Endothelial cell of umbilical vein (primary cell): ENCODE results near the gene SYNPO. TPM values are rescaled to one million over a fixed set of nuclear protein-coding genes. Genes with fewer than 3 reads are reported as not detected.

ENCODE experiments used
- BruUV-seq: library from RNA; stranded (reverse); fragments of 400-500 nt; replicated peaks from 2 replicates; lab custom pipeline; 2021; lab: Mats Ljungman, UMichigan
- CTCF ChIA-PET: fragments of 300-600, 350-600 bp; sonication (Branson Sonifier 250); formaldehyde crosslinking; loops from one replicate; lab custom pipeline; 2021; ENCODE audit warnings: antibody characterized with exemption, inconsistent platforms; lab: Charles Lee
- POLR2A ChIA-PET: fragments of 300-600, 350-600 bp; sonication (Branson Sonifier 250); formaldehyde crosslinking; loops from one replicate; lab custom pipeline; 2021; ENCODE audit warnings: antibody characterized with exemption, inconsistent platforms; lab: Charles Lee
- DNase-seq: peaks from one replicate; pipeline ENCODE4 v3.0.0-alpha.2; 2011; ENCODE audit warnings: low read depth, low spot score
- FAIRE-seq: peaks from 2 replicates; lab custom pipeline; 2011; peaks lifted over from hg19 to GRCh38; lab: Jason Lieb, UNC
- H2AFZ ChIP-seq: 2 replicates; pipeline ENCODE4 v1.6.0; 2012; ENCODE audit warnings: low read depth, low read length, control low read depth, inconsistent platforms
- H3K27ac ChIP-seq: 2 replicates; pipeline ENCODE4 v1.5.1; 2011; ENCODE audit warnings: low read depth, mild to moderate bottlenecking, control low read depth, low read length, moderate library complexity; ENCODE audit not compliant: insufficient read depth
- H3K27me3 ChIP-seq, 2 experiments: 2 replicates each; pipeline versions ENCODE4 v1.6.0 to v1.6.1; 2011; ENCODE audit warnings: low read length in 2 of 2, mixed read lengths in 1 of 2; ENCODE audit not compliant: control insufficient read depth in 2 of 2, insufficient read depth in 2 of 2
- H3K36me3 ChIP-seq, 2 experiments: 2 replicates in 1 of 2; 3 replicates in 1 of 2; pipeline ENCODE4 v1.5.1; 2011; ENCODE audit warnings: low read length in 2 of 2, mild to moderate bottlenecking in 1 of 2, moderate library complexity in 1 of 2; ENCODE audit not compliant: control insufficient read depth in 2 of 2, insufficient read depth in 2 of 2; ENCODE audit errors: extremely low read depth in 1 of 2
- H3K4me1 ChIP-seq: 3 replicates; pipeline ENCODE4 v1.5.1; 2011; ENCODE audit warnings: mild to moderate bottlenecking, low read length; ENCODE audit not compliant: control insufficient read depth, insufficient read depth; ENCODE audit errors: extremely low read depth
- H3K4me2 ChIP-seq: 2 replicates; pipeline ENCODE4 v1.6.1; 2011; ENCODE audit warnings: low read length, control low read depth, mixed read lengths; ENCODE audit not compliant: insufficient read depth
- H3K4me3 ChIP-seq, 3 experiments: fragments of 200-600 bp in 1 of 3; sonication (generic), shearing (Covaris generic) in 1 of 3; replicated peaks in 1 of 3; 2 replicates each; pipeline ENCODE4 v1.5.1; 2011 to 2016; ENCODE audit warnings: control low read depth in 3 of 3, low read length in 3 of 3, mild to moderate bottlenecking in 2 of 3, inconsistent platforms in 1 of 3, low read depth in 1 of 3, moderate library complexity in 1 of 3; ENCODE audit not compliant: insufficient read depth in 1 of 3
- H3K79me2 ChIP-seq: 2 replicates; pipeline ENCODE4 v1.6.0; 2012; ENCODE audit warnings: low read length, inconsistent platforms; ENCODE audit not compliant: control insufficient read depth, insufficient read depth
- H3K9ac ChIP-seq: replicated peaks from 2 replicates; pipeline ENCODE3; 2011; ENCODE audit warnings: low read length, control low read depth; ENCODE audit not compliant: insufficient read depth; ENCODE audit errors: extremely low read depth
- H3K9me1 ChIP-seq: replicated peaks from 3 replicates; pipeline ENCODE4 v1.6.0; 2011; ENCODE audit warnings: mild to moderate bottlenecking, low read length; ENCODE audit not compliant: control insufficient read depth, insufficient read depth; ENCODE audit errors: extremely low read depth
- H3K9me3 ChIP-seq: replicated peaks from 2 replicates; pipeline ENCODE4 v1.5.1; 2012; ENCODE audit warnings: low read length, inconsistent platforms; ENCODE audit not compliant: control insufficient read depth, insufficient read depth
- H4K20me1 ChIP-seq: replicated peaks from 2 replicates; pipeline ENCODE3; 2011; ENCODE audit warnings: mild to moderate bottlenecking, low read length; ENCODE audit not compliant: control insufficient read depth, insufficient read depth; ENCODE audit errors: extremely low read depth
- EZH2 ChIP-seq: IDR thresholded peaks from 2 replicates; pipeline ENCODE4 v1.6.1; 2012; ENCODE audit warnings: borderline replicate concordance, low read depth, mild to moderate bottlenecking, moderate library complexity, low read length, inconsistent platforms; ENCODE audit not compliant: severe bottlenecking
- FOS ChIP-seq: IDR thresholded peaks from 2 replicates; pipeline ENCODE4 v1.6.1; 2011; ENCODE audit warnings: mild to moderate bottlenecking, low read length, moderate library complexity, borderline replicate concordance; ENCODE audit not compliant: insufficient read depth
- GATA2 ChIP-seq: IDR thresholded peaks from 2 replicates; pipeline ENCODE4 v1.7.0; 2011; ENCODE audit warnings: low read depth, mild to moderate bottlenecking, moderate library complexity, mixed read lengths, low read length; ENCODE audit not compliant: insufficient read length, insufficient read depth
- MYC ChIP-seq: IDR thresholded peaks from one replicate; pipeline ENCODE4 v1.6.1; 2011; ENCODE audit warnings: mild to moderate bottlenecking, low read depth, low read length
- POLR2AphosphoS5 ChIP-seq: IDR thresholded peaks from 2 replicates; pipeline ENCODE4 v1.6.1; 2012; ENCODE audit warnings: low read depth, mild to moderate bottlenecking, control low read depth, low read length, moderate library complexity; ENCODE audit not compliant: insufficient read depth
- dilution Hi-C: fragments of 300-500 bp; cut with MboI; formaldehyde crosslinking; loops from one replicate; pipeline ENCODE4 v1.15.0; 2019; ENCODE audit warnings: low sequenced_read_pairs; ENCODE audit not compliant: extremely low pct_ligation_motif_present
- intact Hi-C: fragments of 100-400 bp; cut with micrococcal nuclease; formaldehyde crosslinking; loops from one replicate; pipeline ENCODE4 v1.10.0; 2022
- polyA plus RNA-seq, 4 experiments: library from polyadenylated mRNA; depleted of rRNA in 3 of 4; stranded (reverse) in 3 of 4; unstranded in 1 of 4; fragments of >200 nt; gene quantifications; 2 replicates each; pipeline versions ENCODE4 v1.2.1 to v1.2.3, GENCODE V29; 2011 to 2012; ENCODE audit warnings: missing spikeins in 1 of 4
- total RNA-seq: library from RNA; stranded (reverse); gene quantifications from 2 replicates; pipeline ENCODE4 v1.2.3, GENCODE V29; 2021
- TF ChIP-seq, protein P1 (sequence below): IDR thresholded peaks from 2 replicates; pipeline ENCODE4 v1.6.1; 2011; ENCODE audit not compliant: insufficient read depth, insufficient read length

Gene SYNPO
- total and polyA plus RNA-seq, 2 donors (not counting 3 experiments of a cell fraction or from before 2014, with no cell fraction given): 68.4 to 121 TPM

GRCh38 chr5:150638488-150639376 is 1.7 kb upstream of the SYNPO start:
- peak overlapping the region; percentile 98 for H3K27ac ChIP-seq
- H3K9me3 ChIP-seq: no peaks in the 10 kb centered on the region
- no peak overlapping the region for H3K9ac ChIP-seq
- no peak overlapping the region for H3K4me2 ChIP-seq
- no TSS peak for BruUV-seq
- POLR2A ChIA-PET: no interaction called here
- intact Hi-C loops (no loop called here), dilution Hi-C loops (no loop called here)
- peak; percentile 60 for FAIRE-seq
- peaks cover 65% of the 10 kb centered on the region for H3K4me1 ChIP-seq
- peaks cover 18% of the 10 kb centered on the region for H3K79me2 ChIP-seq
- peaks cover 0 to 10% of the 10 kb centered on the region in 2 experiments for H3K36me3 ChIP-seq
- CTCF ChIA-PET: interaction anchor here (0.8 to 6.8 kb wide), 6 partner anchors 15 to 78 kb away, joined by 3 to 52 read pairs (median 7); no protein-coding TSS in a partner anchor
- H4K20me1 ChIP-seq: no peaks in the 10 kb centered on the region
- DNase-seq: no peak
- no peaks in the 10 kb centered on the region for H3K9me1 ChIP-seq
- no peak overlapping the region for H3K4me3 ChIP-seq
- H2AFZ ChIP-seq: no peak overlapping the region
- no peak for TF ChIP-seq EZH2
- no peak for TF ChIP-seq FOS
- TF ChIP-seq POLR2AphosphoS5: no peak
- TF ChIP-seq, protein P1, sequence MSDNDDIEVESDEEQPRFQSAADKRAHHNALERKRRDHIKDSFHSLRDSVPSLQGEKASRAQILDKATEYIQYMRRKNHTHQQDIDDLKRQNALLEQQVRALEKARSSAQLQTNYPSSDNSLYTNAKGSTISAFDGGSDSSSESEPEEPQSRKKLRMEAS: no peak
- no peak for TF ChIP-seq MYC
- TF ChIP-seq GATA2: no peak
- no peaks in the 10 kb centered on the region for H3K27me3 ChIP-seq
